ENCODE measurements around the gene KIFC1.

The KIFC1 gene

GRCh38 chr6:33453393-33454008, 61.9 kb downstream of the KIFC1 start:
- ChIA-PET POLR2A (interaction anchor here (1.0 to 1.4 kb wide), 3 partner anchors 16 to 126 kb away, joined by 3 to 5 read pairs (median 3); partner anchors contain the start of gene BAK1), CTCF (interaction anchor here (0.9 to 1.7 kb wide), 4 partner anchors 8 to 63 kb away, joined by 3 to 5 read pairs (median 3); no protein-coding TSS in a partner anchor)
- DNase-seq (ENCODE audit: low read depth, low spot score), result no peak
- H3K4me3 ChIP-seq (ENCODE audit: low read depth, low read length), result peak overlapping the region; percentile 89
- TF ChIP-seq CTCF (IDR thresholded peaks at IDR 0.05; ENCODE audit: insufficient read depth, low read length, missing control alignments), result no peak

- POLR2A ChIA-PET, result interaction anchor here (0.7 to 1.4 kb wide), 6 partner anchors 14 to 1259 kb away, joined by 3 to 5 read pairs (median 3); partner anchors contain the start of gene BAK1
- DNase-seq (ENCODE audit: low read depth, low spot score), result peak; percentile 69
- CTCF ChIA-PET, result interaction anchor here (0.9 to 1.7 kb wide), 4 partner anchors 7 to 63 kb away, joined by 3 to 5 read pairs (median 3); no protein-coding TSS in a partner anchor
- TF ChIP-seq CTCF (IDR thresholded peaks at IDR 0.05; ENCODE audit: insufficient read depth, low read length, missing control alignments), result no peak
- peak within 1 kb of the TSS; percentile 89 for H3K4me3 ChIP-seq (ENCODE audit: low read depth, low read length)
Observed at GRCh38 chr6:33454009-33454946, 62.7 kb downstream of the KIFC1 start, which contains the start of gene ZBTB9. ZBTB9 (plus strand) TSS chr6:33454576; CDS start chr6:33455101, 525 bp downstream.

- H3K4me3 ChIP-seq (ENCODE audit: low read depth, low read length), result peak overlapping the region; percentile 89
- POLR2A ChIA-PET, result interaction anchor here (0.7 to 1.1 kb wide), 3 partner anchors 15 to 1260 kb away, joined by 3 to 4 read pairs (median 3); no protein-coding TSS in a partner anchor
- no peak for TF ChIP-seq CTCF (IDR thresholded peaks at IDR 0.05; ENCODE audit: insufficient read depth, low read length, missing control alignments)
- DNase-seq (ENCODE audit: low read depth, low spot score), result no peak
- CTCF ChIA-PET, result interaction anchor here (1.7 kb wide), 1 partner anchor 64 kb away, joined by 3 read pairs; no protein-coding TSS in a partner anchor
Observed at GRCh38 chr6:33455051-33455450, 63.4 kb downstream of the KIFC1 start.

- no peak overlapping the region for H3K4me3 ChIP-seq (ENCODE audit: low read depth, low read length)
- CTCF ChIA-PET, result interaction anchor here (0.7 kb wide), 1 partner anchor 65 kb away, joined by 3 read pairs; no protein-coding TSS in a partner anchor
- TF ChIP-seq CTCF (IDR thresholded peaks at IDR 0.05; ENCODE audit: insufficient read depth, low read length, missing control alignments), result no peak
- POLR2A ChIA-PET, result no interaction called here
- DNase-seq (ENCODE audit: low read depth, low spot score), result no peak
Observed at GRCh38 chr6:33456156-33456555, 64.5 kb downstream of the KIFC1 start.

GRCh38 chr6:33458676-33459075, 67.1 kb downstream of the KIFC1 start:
- CTCF ChIA-PET, result interaction anchor here (1.3 kb wide), 1 partner anchor 21 kb away, joined by 3 read pairs; no protein-coding TSS in a partner anchor
- POLR2A ChIA-PET, result no interaction called here
- no peak overlapping the region for H3K4me3 ChIP-seq (ENCODE audit: low read depth, low read length)
- no peak for TF ChIP-seq CTCF (IDR thresholded peaks at IDR 0.05; ENCODE audit: insufficient read depth, low read length, missing control alignments)
- no peak for DNase-seq (ENCODE audit: low read depth, low spot score)
